Gastroesophageal sphincter (tissue), 4 donors: ENCODE measurements around the gene ZNF791. TPM values are rescaled to one million over a fixed set of nuclear protein-coding genes. Genes with fewer than 3 reads are reported as not detected.
A peak's percentile ranks its signal among the peaks of the same experiment; 100 is the strongest.

ENCODE experiments used
- ATAC-seq: fragments of 150-250 bp; one replicate; pipeline ENCODE4 v1.9.1; 2016; ENCODE audit warnings: mild to moderate bottlenecking, moderate library complexity
- H3K27ac ChIP-seq, 4 donors: fragments of 200-600 bp; sonication (generic) in 3 of 4; 1 replicate in 3 of 4; 2 replicates in 1 of 4; pipeline ENCODE4 v1.5.1; 2016 to 2019
- H3K27me3 ChIP-seq: fragments of 200-600 bp; sonication (generic); one replicate; pipeline ENCODE4 v1.5.1; 2019
- H3K36me3 ChIP-seq, 2 donors: fragments of 200-600 bp; sonication (generic); one replicate each; pipeline ENCODE4 v1.5.1; 2019; ENCODE audit warnings: control low read depth in 1 of 2
- H3K4me1 ChIP-seq, 3 donors: fragments of 200-600 bp; sonication (generic); 1 replicate in 2 of 3; 2 replicates in 1 of 3; pipeline ENCODE4 v1.5.1; 2016 to 2019; ENCODE audit warnings: control low read depth in 2 of 3
- H3K4me3 ChIP-seq, 2 donors: fragments of 200-600 bp; sonication (generic); one replicate each; pipeline ENCODE4 v1.5.1; 2019; ENCODE audit warnings: mild to moderate bottlenecking in 1 of 2, moderate library complexity in 1 of 2
- H3K9me3 ChIP-seq, 3 donors: fragments of 200-600 bp; sonication (generic); one replicate each; pipeline ENCODE4 v1.5.1; 2017 to 2019; ENCODE audit warnings: control low read depth in 2 of 3
- CTCF ChIP-seq, 4 experiments: fragments of 200-600 bp in 2 of 4; fragments of 450-650 bp in 2 of 4; sonication (generic) in 1 of 4; IDR thresholded peaks; one replicate each; pipeline ENCODE4 v1.5.1; 2017 to 2019; ENCODE audit warnings: antibody characterized with exemption in 4 of 4, mild to moderate bottlenecking in 2 of 4, moderate library complexity in 2 of 4
- EP300 ChIP-seq: sonication (generic); formaldehyde crosslinking; IDR thresholded peaks from one replicate; pipeline ENCODE4 v1.6.1; 2017; ENCODE audit warnings: antibody characterized with exemption, mild to moderate bottlenecking
- POLR2A ChIP-seq, 2 donors: fragments of 450-650 bp; IDR thresholded peaks; one replicate each; pipeline ENCODE4 v1.6.1; 2017; ENCODE audit warnings: antibody characterized with exemption in 2 of 2, mild to moderate bottlenecking in 2 of 2, moderate library complexity in 1 of 2
- POLR2AphosphoS5 ChIP-seq: sonication (generic); formaldehyde crosslinking; IDR thresholded peaks from one replicate; pipeline ENCODE4 v1.6.1; 2017; ENCODE audit warnings: antibody characterized with exemption
- WGBS, 2 donors: methylation state at CpG; one replicate each; pipeline ENCODE4 v1.1.5; 2018; ENCODE audit warnings: low coverage in 1 of 2; 5-methylcytosine and 5-hydroxymethylcytosine counted together
- total RNA-seq, 4 donors: library from RNA; depleted of rRNA; stranded (reverse); fragments of >200 nt; gene quantifications; one replicate each; pipeline ENCODE4 v1.1.0, GENCODE V29; 2016

ZNF791 gene
- total RNA-seq, 4 donors from 2014 or later: 16.7 to 29.7 (median 20.4) TPM

- H3K4me1 ChIP-seq: peaks cover 0 to 69% (median 35%) of the 10 kb centered on the region in 3 donors
- peaks cover 0 to 41% of the 10 kb centered on the region in 2 donors for H3K36me3 ChIP-seq
- H3K27ac ChIP-seq: peak overlapping the region; percentile 85 to 98 (median 94)
- peak; percentile 35 for ATAC-seq
- peak overlapping the region; percentile 83 to 85 for H3K4me3 ChIP-seq
- no peaks in the 10 kb centered on the region for H3K9me3 ChIP-seq
- WGBS, 2 donors: 1% methylated on average over 16 of the region's 24 CpGs; no CpG with 5 or more reads in 1 of the 2 donors
- TF ChIP-seq POLR2A (IDR thresholded peaks at IDR 0.05): peak in 1 of 2 donors; percentile 3
- TF ChIP-seq POLR2AphosphoS5: no peak
- H3K27me3 ChIP-seq: no peaks in the 10 kb centered on the region
Measured at GRCh38 chr19:12668932-12669269, 58.2 kb downstream of the ZNF791 start.

GRCh38 chr19:12669270-12670158 lies 58.8 kb downstream of the ZNF791 start:
- Histone ChIP-seq H3K4me3 (peak overlapping the region; percentile 83 to 85), H3K36me3 (peaks cover 0 to 41% of the 10 kb centered on the region in 2 donors), H3K27ac (peak overlapping the region; percentile 85 to 98 (median 94)), H3K27me3 (no peaks in the 10 kb centered on the region), H3K9me3 (no peaks in the 10 kb centered on the region), H3K4me1 (peaks cover 0 to 64% (median 35%) of the 10 kb centered on the region in 3 donors)
- WGBS, 2 donors: 0 to 1% methylated on average over 15 to 19 of the region's 64 CpGs
- ATAC-seq: peak; percentile 61
- TF ChIP-seq POLR2AphosphoS5 (peak; percentile 62), CTCF (IDR thresholded peaks at IDR 0.05) (peak in 1 of 4 experiments; percentile 29), POLR2A (IDR thresholded peaks at IDR 0.05) (peak; percentile 11 to 13), EP300 (no peak)

GRCh38 chr19:12670159-12670928 lies 59.6 kb downstream of the ZNF791 start:
- Histone ChIP-seq H3K9me3 (no peaks in the 10 kb centered on the region), H3K27ac (peak overlapping the region; percentile 85 to 98 (median 94)), H3K27me3 (no peaks in the 10 kb centered on the region), H3K36me3 (peaks cover 0 to 42% of the 10 kb centered on the region in 2 donors), H3K4me1 (peaks cover 0 to 55% (median 35%) of the 10 kb centered on the region in 3 donors), H3K4me3 (peak overlapping the region; percentile 83 to 85)
- TF ChIP-seq CTCF (IDR thresholded peaks at IDR 0.05) (no peak), POLR2AphosphoS5 (no peak), POLR2A (IDR thresholded peaks at IDR 0.05) (no peak), EP300 (no peak)
- ATAC-seq: no peak
- WGBS, 2 donors: 25 to 53% methylated on average over 3 to 4 of the region's 26 CpGs

- Histone ChIP-seq H3K27ac (no peak overlapping the region), H3K36me3 (peaks cover 0 to 64% of the 10 kb centered on the region in 2 donors), H3K27me3 (no peaks in the 10 kb centered on the region), H3K4me1 (peaks cover 0 to 46% (median 20%) of the 10 kb centered on the region in 3 donors), H3K4me3 (no peak overlapping the region), H3K9me3 (no peaks in the 10 kb centered on the region)
- no peak for ATAC-seq
- WGBS, 2 donors: 80% methylated on average over 1 of the region's 10 CpGs; no CpG with 5 or more reads in 1 of the 2 donors
- TF ChIP-seq POLR2AphosphoS5: no peak
- TF ChIP-seq POLR2A (IDR thresholded peaks at IDR 0.05): no peak
- TF ChIP-seq CTCF (IDR thresholded peaks at IDR 0.05): no peak
- no peak for TF ChIP-seq EP300
Measured at GRCh38 chr19:12672744-12673143, 62.0 kb downstream of the ZNF791 start.

GRCh38 chr19:12675399-12675798 lies 64.7 kb downstream of the ZNF791 start:
- TF ChIP-seq POLR2A (IDR thresholded peaks at IDR 0.05) (no peak), EP300 (no peak), POLR2AphosphoS5 (no peak), CTCF (IDR thresholded peaks at IDR 0.05) (no peak)
- no peak overlapping the region for H3K27ac ChIP-seq
- H3K4me3 ChIP-seq: no peak overlapping the region
- peaks cover 0 to 39% (median 8%) of the 10 kb centered on the region in 3 donors for H3K4me1 ChIP-seq
- no peaks in the 10 kb centered on the region for H3K27me3 ChIP-seq
- no peak for ATAC-seq
- H3K9me3 ChIP-seq: no peaks in the 10 kb centered on the region
- WGBS, 2 donors: 17 to 78% methylated on average over 1 to 3 of the region's 10 CpGs
- peaks cover 0 to 84% of the 10 kb centered on the region in 2 donors for H3K36me3 ChIP-seq
